ENCODE measurements around the gene ERMAP. TPM values are rescaled to one million over a fixed set of nuclear protein-coding genes. Genes with fewer than 3 reads are reported as not detected.
A peak's percentile ranks its signal among the peaks of the same experiment; 100 is the strongest.
"Not testable (repeated sequence)": the region's sequence is repeated elsewhere in the genome, so short reads cannot be mapped to it uniquely, and the experiment has no call there.

The ERMAP gene
- total RNA-seq, 3 donors from 2014 or later = 11.1 to 22.1 (median 14.9) TPM

DNA sequence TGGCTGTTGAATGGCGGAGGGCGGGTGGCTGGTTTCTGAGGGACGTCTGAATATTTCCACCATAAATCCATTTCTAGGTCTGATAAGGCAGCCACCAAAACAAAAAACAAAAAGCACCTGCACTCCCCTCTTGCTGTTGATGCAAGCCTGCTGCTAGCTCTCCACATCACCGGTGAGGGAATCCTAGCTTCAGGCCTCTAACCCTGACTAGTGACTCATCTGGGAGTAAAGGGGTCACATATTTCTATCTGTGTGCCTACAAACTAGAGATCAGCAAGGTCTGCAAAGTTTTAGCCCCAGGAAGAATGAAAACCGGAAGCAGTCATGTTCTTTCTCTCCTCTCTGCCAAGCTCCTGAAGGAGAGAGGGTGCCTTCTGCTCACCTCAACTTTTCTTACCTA is 10.3 kb upstream of the ERMAP start:
- no peaks in the 10 kb centered on the region for H3K36me3 ChIP-seq
- DNase-seq (ENCODE audit: low spot score in 2 of 2) = no peak
- TF ChIP-seq POLR2AphosphoS5 (IDR thresholded peaks at IDR 0.05) = no peak
- TF ChIP-seq POLR2A (IDR thresholded peaks at IDR 0.05) = no peak
- TF ChIP-seq, protein P1, sequence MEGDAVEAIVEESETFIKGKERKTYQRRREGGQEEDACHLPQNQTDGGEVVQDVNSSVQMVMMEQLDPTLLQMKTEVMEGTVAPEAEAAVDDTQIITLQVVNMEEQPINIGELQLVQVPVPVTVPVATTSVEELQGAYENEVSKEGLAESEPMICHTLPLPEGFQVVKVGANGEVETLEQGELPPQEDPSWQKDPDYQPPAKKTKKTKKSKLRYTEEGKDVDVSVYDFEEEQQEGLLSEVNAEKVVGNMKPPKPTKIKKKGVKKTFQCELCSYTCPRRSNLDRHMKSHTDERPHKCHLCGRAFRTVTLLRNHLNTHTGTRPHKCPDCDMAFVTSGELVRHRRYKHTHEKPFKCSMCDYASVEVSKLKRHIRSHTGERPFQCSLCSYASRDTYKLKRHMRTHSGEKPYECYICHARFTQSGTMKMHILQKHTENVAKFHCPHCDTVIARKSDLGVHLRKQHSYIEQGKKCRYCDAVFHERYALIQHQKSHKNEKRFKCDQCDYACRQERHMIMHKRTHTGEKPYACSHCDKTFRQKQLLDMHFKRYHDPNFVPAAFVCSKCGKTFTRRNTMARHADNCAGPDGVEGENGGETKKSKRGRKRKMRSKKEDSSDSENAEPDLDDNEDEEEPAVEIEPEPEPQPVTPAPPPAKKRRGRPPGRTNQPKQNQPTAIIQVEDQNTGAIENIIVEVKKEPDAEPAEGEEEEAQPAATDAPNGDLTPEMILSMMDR (IDR thresholded peaks at IDR 0.05) = no peak
- H3K27me3 ChIP-seq = no peaks in the 10 kb centered on the region
- no peak overlapping the region for H3K4me3 ChIP-seq
- no peaks in the 10 kb centered on the region for H3K9me3 ChIP-seq
- intact Hi-C loops (cut with DNase I; ENCODE audit: low total_unique reads) = no loop called here
- H3K27ac ChIP-seq = no peak overlapping the region
- no peaks in the 10 kb centered on the region for H3K4me1 ChIP-seq

DNA sequence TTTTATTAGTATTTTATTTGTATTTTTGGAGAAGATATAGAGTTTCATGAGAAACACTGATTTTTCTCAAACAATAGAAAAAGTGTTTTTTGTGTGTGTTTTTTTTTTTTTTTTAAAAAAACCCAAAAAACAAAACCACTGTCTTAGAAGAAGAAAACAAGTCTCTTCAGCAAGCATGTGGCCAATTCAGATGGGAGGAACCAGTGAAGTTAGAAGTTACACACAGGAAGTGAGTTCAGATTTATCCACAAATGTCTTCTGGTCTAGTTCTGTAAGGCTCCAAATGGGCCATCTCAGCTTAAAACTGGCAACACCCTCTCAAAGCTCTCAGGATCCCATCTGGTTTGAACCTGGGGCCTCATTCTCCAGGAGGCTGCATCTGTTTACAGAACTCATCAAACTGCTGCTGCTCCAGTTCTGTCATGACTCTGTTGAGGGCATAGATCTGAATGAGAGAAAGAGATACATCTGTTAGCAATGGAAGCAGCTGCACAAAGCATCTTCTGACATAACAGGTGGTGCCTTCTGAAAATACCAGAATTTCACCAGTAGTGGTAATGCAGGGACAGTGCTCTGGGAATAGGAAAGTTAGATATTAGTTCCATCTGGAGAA is 9.8 kb upstream of the ERMAP start:
- no peaks in the 10 kb centered on the region for H3K27me3 ChIP-seq
- no peak overlapping the region for H3K4me3 ChIP-seq
- H3K27ac ChIP-seq = no peak overlapping the region
- H3K36me3 ChIP-seq = no peaks in the 10 kb centered on the region
- no peak for DNase-seq (ENCODE audit: low spot score in 2 of 2)
- intact Hi-C loops (cut with DNase I; ENCODE audit: low total_unique reads) = no loop called here
- no peaks in the 10 kb centered on the region for H3K9me3 ChIP-seq
- no peaks in the 10 kb centered on the region for H3K4me1 ChIP-seq
- TF ChIP-seq POLR2A (IDR thresholded peaks at IDR 0.05) = no peak
- TF ChIP-seq, protein P1 (IDR thresholded peaks at IDR 0.05) = no peak
- no peak for TF ChIP-seq POLR2AphosphoS5 (IDR thresholded peaks at IDR 0.05)

DNA sequence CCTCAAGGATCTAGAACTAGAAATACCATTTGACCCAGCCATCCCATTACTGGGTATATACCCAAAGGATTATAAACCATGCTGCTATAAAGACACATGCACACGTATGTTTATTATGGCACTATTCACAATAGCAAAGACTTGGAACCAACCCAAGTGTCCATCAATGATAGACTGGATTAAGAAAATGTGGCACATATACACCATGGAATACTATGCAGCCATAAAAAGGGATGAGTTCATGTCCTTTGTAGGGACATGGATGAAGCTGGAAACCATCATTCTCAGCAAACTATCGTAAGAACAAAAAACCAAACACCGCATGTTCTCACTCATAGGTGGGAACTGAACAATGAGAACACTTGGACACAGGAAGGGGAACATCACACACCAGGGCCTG is 2.1 kb upstream of the ERMAP start:
- H3K4me1 ChIP-seq; H3K36me3 ChIP-seq; DNase-seq (ENCODE audit: low spot score in 2 of 2); H3K4me3 ChIP-seq; intact Hi-C loops (cut with DNase I; ENCODE audit: low total_unique reads); H3K27ac ChIP-seq; H3K27me3 ChIP-seq; H3K9me3 ChIP-seq: not testable (repeated sequence)

DNA sequence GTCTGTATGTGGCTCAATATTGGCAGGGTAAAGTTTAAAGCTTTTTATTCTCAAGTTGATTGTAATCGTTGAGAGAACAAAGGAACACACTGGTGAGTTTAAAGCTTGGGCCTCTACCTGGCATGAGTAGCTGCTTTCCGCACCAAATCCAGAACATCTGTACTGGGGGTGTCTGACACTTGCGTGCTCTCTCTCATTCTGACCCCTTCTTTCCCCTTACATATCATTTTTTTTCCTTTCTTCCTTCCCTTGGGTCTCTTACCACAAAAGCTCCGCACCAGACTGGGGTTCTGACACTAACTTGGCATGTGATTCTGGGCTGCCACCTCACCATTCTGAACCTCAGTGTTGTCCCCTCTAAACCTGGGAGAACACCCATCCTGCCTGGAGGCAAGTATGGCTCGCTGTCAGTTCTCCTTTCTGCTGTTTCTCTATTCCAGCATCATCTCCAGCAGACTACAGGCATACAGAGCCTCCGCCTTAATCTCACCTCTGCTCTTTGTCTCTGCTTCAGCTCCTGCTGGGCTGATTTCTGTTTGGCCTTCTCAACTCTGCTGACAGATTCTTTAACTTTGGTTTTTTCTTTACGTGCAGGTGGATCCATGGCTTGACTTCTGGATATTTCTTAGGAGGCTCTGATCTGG is 859 bp upstream of the ERMAP start:
- Histone ChIP-seq H3K27me3 (no peaks in the 10 kb centered on the region), H3K36me3 (no peaks in the 10 kb centered on the region), H3K27ac (peak overlapping the region; percentile 92 to 98), H3K4me1 (peaks cover 0 to 7% of the 10 kb centered on the region in 2 donors), H3K9me3 (no peaks in the 10 kb centered on the region), H3K4me3 (peak overlapping the region; percentile 68 to 73 (median 69))
- no peak for TF ChIP-seq POLR2A (IDR thresholded peaks at IDR 0.05)
- TF ChIP-seq, protein P1 (IDR thresholded peaks at IDR 0.05) = no peak
- no peak for TF ChIP-seq POLR2AphosphoS5 (IDR thresholded peaks at IDR 0.05)
- intact Hi-C loops (cut with DNase I; ENCODE audit: low total_unique reads) = no loop called here
- no peak for DNase-seq (ENCODE audit: low spot score in 2 of 2)

DNA sequence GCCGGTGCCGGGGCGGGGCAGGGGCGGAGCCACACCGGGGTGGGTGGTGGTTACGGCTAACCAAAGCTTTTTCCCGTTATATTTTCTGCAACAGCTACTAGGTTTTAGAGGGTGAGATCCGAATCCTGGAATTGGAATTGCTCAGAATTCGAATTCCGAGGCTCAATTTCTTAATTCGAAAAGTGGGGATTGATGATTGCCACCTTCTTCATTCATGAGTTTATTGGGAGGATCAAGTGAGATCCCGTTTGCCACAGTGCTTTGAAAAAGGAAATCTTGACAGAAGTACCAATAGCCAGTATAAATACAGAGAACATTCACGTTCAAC is 482 bp downstream of the ERMAP start:
- H3K27ac ChIP-seq = peak overlapping the region; percentile 92 to 98
- H3K36me3 ChIP-seq = no peaks in the 10 kb centered on the region
- peak overlapping the region; percentile 68 to 73 (median 69) for H3K4me3 ChIP-seq
- TF ChIP-seq POLR2AphosphoS5 (IDR thresholded peaks at IDR 0.05) = no peak
- TF ChIP-seq, protein P1 (IDR thresholded peaks at IDR 0.05) = no peak
- TF ChIP-seq POLR2A (IDR thresholded peaks at IDR 0.05) = no peak
- peaks cover 0 to 7% of the 10 kb centered on the region in 2 donors for H3K4me1 ChIP-seq
- intact Hi-C loops (cut with DNase I; ENCODE audit: low total_unique reads) = no loop called here
- no peaks in the 10 kb centered on the region for H3K27me3 ChIP-seq
- no peaks in the 10 kb centered on the region for H3K9me3 ChIP-seq
- DNase-seq (ENCODE audit: low spot score in 2 of 2) = no peak
